LNCAP (cell line): ENCODE data around the gene ZNF200.

Experiments
- TF ChIP-seq, protein P1 (sequence below): fragments of 450-650 bp; IDR thresholded peaks from 2 replicates; pipeline ENCODE4 v1.5.1; 2017; ENCODE audit warnings: mild to moderate bottlenecking

Gene ZNF200

DNA sequence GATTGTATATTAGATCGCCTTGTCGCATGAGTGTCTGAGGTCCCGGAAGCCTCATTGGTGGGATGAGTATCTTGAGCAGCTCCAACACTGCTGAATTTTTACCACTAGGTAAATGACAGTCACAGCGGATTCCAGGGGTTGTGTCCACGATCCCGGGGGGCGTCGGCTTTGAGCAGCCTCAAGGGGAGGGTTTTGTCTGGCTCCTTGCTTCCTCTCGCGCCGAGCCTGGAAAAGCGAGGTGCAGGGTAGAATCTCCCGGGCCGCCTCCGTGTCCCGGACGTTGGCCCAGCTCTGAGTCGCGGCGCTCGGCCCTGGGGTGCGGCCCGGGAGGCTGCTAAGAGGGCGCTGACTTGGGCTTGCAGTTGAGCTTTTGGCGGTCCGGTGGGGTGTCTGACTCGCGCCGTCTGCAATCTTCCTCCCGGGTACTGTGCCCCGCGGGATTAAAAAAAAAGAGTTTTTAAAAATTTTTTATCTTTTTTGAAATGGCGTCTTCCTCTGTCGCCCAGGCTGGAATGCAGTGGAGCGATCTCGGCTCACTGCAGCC lies 42.4 kb downstream of the ZNF200 start:
- TF ChIP-seq, protein P1, sequence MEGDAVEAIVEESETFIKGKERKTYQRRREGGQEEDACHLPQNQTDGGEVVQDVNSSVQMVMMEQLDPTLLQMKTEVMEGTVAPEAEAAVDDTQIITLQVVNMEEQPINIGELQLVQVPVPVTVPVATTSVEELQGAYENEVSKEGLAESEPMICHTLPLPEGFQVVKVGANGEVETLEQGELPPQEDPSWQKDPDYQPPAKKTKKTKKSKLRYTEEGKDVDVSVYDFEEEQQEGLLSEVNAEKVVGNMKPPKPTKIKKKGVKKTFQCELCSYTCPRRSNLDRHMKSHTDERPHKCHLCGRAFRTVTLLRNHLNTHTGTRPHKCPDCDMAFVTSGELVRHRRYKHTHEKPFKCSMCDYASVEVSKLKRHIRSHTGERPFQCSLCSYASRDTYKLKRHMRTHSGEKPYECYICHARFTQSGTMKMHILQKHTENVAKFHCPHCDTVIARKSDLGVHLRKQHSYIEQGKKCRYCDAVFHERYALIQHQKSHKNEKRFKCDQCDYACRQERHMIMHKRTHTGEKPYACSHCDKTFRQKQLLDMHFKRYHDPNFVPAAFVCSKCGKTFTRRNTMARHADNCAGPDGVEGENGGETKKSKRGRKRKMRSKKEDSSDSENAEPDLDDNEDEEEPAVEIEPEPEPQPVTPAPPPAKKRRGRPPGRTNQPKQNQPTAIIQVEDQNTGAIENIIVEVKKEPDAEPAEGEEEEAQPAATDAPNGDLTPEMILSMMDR: no peak

DNA sequence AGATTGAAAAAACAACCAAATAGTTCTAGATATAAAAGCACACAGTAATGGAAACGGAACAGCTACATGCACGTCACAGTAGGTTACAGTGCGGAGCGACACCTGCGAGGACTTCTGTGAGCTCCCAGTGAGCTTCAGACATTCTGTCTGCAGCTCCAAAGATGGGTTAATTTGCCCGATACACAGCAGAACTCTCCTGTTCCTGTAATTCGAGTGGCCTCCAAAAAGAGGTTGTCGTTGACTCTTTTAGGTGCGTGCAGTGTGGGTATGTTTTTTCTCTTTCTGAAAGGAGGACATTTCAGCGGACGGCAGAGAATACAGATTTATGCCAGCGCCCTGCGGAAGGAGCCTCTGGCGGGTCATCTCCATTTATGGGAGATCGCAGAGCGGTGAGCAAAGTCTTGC lies 44.0 kb downstream of the ZNF200 start:
- TF ChIP-seq, protein P1: no peak

DNA sequence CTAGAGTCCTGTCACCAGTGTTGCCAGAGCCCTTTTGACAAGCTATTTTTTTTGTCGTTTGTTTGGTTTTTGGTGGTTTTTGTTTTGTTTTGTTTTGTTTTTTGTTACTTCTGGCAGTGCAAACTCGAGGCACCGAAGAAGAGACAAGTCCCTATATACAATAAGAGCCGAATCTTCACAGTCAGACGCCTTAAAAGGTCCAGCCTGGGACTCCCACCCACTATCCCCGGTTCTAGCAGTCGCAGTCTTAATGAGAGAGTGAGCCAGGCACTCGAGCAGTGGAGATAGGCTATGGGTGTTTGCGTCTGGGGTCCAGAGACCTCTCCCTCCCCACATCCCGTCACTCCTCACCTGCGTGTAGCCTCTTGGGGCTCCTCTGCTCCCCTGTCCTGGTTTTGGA lies 45.1 kb downstream of the ZNF200 start:
- TF ChIP-seq, protein P1: no peak

DNA sequence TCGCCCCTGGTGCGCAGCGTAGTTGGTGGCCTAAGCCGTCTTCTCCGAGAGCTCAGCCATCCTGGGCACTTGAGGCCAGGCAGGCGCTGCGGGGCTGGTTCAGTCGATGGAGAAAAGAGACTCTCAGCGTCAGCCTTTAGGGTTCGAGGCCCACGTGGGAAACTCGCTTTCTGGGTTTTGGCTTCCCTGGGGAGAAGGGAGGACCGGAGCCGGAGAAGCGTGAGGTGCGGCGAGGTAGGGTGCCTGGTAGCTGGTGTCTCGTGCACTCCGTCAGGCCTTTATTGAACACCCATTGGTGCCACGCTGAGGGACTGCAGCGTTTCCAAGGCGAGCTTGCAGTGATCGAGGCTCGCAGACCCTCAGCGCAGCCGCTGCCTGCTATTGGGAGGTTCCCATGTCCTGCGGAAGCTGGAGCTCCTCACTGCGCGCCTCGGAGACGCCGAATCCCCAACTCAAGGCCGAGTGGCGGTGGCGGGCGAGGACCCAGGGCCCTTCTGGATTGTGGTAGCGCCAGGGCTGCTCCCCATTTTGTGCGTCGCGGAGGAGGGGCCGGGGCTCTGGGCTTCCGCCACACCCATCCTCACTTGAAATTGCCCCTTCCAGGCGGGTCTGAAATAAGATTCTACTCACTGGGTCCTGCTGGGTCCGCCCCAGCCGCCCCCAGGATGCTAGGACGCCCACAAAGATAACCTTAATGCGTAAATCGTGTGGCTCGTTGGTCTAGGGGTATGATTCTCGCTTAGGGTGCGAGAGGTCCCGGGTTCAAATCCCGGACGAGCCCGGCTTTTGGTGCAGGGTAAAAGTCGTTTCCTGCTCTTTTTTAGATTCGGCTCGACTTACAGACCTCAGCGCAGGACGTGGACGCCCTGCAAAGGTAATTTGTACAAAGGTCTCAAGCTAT lies 45.8 kb downstream of the ZNF200 start:
- TF ChIP-seq, protein P1: no peak

DNA sequence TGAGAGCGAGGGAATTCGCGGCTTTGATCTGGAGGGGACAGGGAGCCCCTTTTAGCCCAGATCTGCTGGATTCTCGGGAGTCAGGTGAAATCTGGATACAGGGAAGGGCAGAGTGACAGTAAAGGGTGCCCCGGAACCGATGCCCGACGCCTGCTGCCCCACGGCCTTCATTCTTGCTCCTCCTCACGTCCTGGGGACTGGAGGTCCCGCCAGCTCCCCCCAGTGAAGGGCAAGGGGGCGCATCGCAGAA lies 46.4 kb downstream of the ZNF200 start:
- TF ChIP-seq, protein P1: no peak

DNA sequence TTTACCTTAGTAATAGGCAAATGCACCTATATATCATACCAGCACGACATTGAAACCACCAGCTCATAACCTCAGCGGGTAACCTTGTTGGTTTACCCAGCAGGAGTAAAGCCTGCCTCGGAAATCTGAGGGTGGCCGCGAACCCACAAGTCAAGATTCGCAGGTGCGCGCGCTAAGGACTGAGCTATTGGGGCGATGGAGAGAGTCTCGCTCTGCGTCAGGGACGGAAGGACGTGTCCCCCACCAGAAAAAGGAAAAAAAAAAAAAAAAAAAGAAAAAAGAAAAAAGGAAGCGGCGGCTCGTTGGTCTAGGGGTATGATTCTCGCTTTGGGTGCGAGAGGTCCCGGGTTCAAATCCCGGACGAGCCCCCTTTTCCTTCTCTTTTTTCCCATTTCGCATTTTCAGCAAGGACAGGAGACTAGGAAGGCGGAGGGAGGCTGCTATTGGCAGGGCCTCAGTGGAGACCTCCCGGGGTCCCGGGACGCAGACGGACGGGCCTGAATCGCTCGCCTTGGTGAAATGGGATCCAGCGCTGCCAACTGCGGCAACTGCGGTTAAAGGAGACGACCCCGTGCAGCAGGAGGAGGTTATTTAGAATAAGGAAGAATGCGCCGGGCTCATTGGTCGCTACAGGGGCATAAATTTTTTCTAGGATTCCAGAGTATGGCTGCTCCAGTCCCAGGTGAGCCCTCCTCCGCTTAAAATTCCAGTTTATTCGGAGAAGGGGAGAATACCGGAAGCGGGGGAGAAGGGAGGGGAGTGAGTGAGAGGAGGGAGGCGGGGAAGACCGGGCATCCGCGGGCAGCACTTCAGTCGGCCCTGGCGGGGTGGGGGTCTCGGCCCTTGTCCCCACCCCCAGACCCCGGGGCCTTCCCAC lies 46.9 kb downstream of the ZNF200 start, which contains the start of gene OR1F1:
TSS of gene OR1F1 (plus strand) at position 407 of the 877 bp plus-strand sequence.
- TF ChIP-seq, protein P1: no peak

DNA sequence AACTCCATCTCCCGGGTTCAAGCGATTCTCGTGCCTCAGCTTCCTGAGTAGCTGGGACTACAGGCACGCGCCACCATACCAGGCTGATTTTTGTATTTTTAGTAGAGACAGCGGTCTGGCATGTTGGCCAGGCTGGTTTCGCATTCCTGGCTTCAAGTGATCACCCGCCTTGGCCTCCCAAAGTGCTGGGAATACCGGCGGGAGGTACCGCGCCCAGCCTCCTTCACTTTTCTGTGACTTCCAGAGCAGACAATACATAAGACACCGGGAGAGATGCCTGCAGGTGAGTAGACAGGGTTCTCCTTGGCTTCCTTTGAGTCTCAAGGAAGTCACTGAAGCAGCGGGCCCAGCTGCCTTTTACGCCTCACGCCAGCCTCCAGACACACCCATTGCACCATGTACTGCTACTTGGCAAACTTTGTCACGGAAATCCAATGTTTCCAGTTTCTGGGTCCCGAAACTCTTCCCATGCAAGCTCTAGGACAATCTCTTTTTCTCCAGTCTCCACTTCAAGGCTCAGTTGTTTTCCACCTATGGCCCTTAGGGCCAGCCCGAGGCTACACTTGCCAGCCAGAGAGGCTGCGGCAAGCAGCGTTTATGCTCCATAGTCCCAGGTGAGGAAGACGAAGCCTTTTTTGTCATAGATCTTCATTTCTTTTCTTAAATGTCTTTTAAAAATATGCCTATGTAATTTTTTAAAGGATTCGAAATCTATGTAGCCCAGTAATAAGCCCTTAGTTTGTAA lies 47.8 kb downstream of the ZNF200 start:
- TF ChIP-seq, protein P1: no peak
